ENCODE data around the gene ADCY2. TPM values are rescaled to one million over a fixed set of nuclear protein-coding genes. Genes with fewer than 3 reads are reported as not detected.

The ADCY2 gene
- total RNA-seq, 1 experiment from 2014 or later = 0.34 TPM

DNA sequence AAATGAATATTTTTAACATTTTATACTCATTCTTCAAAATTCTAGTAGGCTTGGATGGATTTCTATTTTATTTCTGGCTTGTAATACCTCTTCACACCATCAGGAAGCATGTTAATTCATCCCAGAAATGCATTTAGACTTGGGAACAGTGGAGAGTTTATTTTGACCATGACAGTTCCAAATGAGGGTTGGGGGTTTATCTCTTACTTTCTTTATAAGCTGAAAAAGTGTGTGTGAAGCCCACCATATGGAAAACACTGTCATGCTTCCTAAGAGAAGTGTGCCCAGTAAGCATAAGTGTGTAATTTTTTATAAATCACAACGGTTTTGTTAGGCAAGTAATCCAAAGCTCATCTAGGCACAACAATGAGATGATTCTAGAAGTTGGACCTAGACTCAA lies 215.6 kb downstream of the ADCY2 start:
- H3K9me3 ChIP-seq (ENCODE audit: low read depth, low read length, poor library complexity, severe bottlenecking) = peaks cover 4% of the 10 kb centered on the region
- H3K36me3 ChIP-seq (ENCODE audit: insufficient read depth, low read length, poor library complexity, severe bottlenecking) = no peaks in the 10 kb centered on the region
- no peak for TF ChIP-seq EZH2 (IDR thresholded peaks at IDR 0.05; ENCODE audit: borderline replicate concordance, low read depth, low read length, poor library complexity, severe bottlenecking)
- TF ChIP-seq, protein P1, sequence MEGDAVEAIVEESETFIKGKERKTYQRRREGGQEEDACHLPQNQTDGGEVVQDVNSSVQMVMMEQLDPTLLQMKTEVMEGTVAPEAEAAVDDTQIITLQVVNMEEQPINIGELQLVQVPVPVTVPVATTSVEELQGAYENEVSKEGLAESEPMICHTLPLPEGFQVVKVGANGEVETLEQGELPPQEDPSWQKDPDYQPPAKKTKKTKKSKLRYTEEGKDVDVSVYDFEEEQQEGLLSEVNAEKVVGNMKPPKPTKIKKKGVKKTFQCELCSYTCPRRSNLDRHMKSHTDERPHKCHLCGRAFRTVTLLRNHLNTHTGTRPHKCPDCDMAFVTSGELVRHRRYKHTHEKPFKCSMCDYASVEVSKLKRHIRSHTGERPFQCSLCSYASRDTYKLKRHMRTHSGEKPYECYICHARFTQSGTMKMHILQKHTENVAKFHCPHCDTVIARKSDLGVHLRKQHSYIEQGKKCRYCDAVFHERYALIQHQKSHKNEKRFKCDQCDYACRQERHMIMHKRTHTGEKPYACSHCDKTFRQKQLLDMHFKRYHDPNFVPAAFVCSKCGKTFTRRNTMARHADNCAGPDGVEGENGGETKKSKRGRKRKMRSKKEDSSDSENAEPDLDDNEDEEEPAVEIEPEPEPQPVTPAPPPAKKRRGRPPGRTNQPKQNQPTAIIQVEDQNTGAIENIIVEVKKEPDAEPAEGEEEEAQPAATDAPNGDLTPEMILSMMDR (conservative IDR thresholded peaks at IDR 0.05; ENCODE audit: low read depth, low read length) = no peak
- BruUV-seq (replicated peaks) = no TSS peak
- no peaks in the 10 kb centered on the region for H3K27me3 ChIP-seq (replicated peaks; ENCODE audit: insufficient read depth, low read depth, low read length, poor library complexity)
- no peak overlapping the region for H3K4me3 ChIP-seq (ENCODE audit: low read depth, low read length, poor library complexity, severe bottlenecking)
- no peak for DNase-seq (ENCODE audit: low spot score)
- H3K4me1 ChIP-seq (ENCODE audit: insufficient read depth, low read length, poor library complexity, severe bottlenecking) = no peaks in the 10 kb centered on the region
- H3K27ac ChIP-seq (ENCODE audit: low read depth, low read length, poor library complexity, severe bottlenecking) = no peak overlapping the region
- ChIA-PET POLR2A (ENCODE audit: low non-redundant PET) (no interaction called here), CTCF (no interaction called here)
- intact Hi-C loops (cut with micrococcal nuclease; ENCODE audit: unreplicated experiment) = no loop called here

DNA sequence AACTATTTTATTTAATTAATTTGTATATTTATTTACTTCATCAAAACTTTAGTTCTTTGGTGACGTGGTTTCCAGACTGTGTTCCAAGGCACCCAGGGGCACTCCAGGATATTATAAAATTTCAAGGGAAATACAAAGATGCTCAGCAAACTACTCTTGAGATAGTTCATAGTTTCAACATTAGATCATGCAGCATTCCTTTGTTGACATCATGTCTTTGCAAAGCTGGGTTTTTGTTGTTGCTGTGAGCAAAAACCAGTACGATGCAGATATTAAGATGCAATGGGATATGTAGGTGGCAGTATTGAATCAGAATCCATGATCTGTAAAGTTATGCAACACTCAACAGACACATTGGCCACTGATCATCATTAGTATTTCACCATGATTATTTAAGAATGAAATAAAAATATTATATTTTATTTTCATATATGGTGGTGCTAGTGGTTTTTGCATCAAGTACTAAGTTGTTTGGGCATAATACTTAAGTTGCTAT lies 219.7 kb downstream of the ADCY2 start:
- DNase-seq (ENCODE audit: low spot score) = no peak
- TF ChIP-seq, protein P1 (conservative IDR thresholded peaks at IDR 0.05; ENCODE audit: low read depth, low read length) = no peak
- TF ChIP-seq EZH2 (IDR thresholded peaks at IDR 0.05; ENCODE audit: borderline replicate concordance, low read depth, low read length, poor library complexity, severe bottlenecking) = no peak
- Histone ChIP-seq H3K4me1 (ENCODE audit: insufficient read depth, low read length, poor library complexity, severe bottlenecking) (no peaks in the 10 kb centered on the region), H3K36me3 (ENCODE audit: insufficient read depth, low read length, poor library complexity, severe bottlenecking) (no peaks in the 10 kb centered on the region), H3K4me3 (ENCODE audit: low read depth, low read length, poor library complexity, severe bottlenecking) (no peak overlapping the region), H3K27me3 (replicated peaks; ENCODE audit: insufficient read depth, low read depth, low read length, poor library complexity) (no peaks in the 10 kb centered on the region), H3K27ac (ENCODE audit: low read depth, low read length, poor library complexity, severe bottlenecking) (no peak overlapping the region), H3K9me3 (ENCODE audit: low read depth, low read length, poor library complexity, severe bottlenecking) (peaks cover 4% of the 10 kb centered on the region)
- CTCF ChIA-PET = no interaction called here
- intact Hi-C loops (cut with micrococcal nuclease; ENCODE audit: unreplicated experiment) = no loop called here
- POLR2A ChIA-PET (ENCODE audit: low non-redundant PET) = no interaction called here
- no TSS peak for BruUV-seq (replicated peaks)

DNA sequence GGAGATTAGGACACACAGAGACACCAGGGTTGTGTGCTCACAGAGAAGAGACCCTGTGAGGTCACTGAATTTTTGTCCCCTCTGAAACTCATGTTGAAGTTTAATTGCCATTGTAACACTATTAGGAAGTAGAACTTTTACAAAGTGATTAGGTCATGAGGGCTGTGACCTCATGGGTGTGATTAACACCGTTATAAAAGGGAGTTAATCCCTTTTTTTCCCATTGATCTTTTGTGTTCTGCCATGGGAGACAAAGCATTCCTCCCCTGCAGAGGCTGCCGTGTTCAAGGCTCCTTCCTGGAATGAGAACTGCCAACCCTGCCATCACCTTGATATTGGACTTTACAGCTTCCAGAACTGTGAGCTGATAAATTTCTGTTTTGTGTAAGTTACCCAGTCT lies 221.0 kb downstream of the ADCY2 start:
- POLR2A ChIA-PET (ENCODE audit: low non-redundant PET) = no interaction called here
- H3K27ac ChIP-seq (ENCODE audit: low read depth, low read length, poor library complexity, severe bottlenecking) = no peak overlapping the region
- no peak for TF ChIP-seq EZH2 (IDR thresholded peaks at IDR 0.05; ENCODE audit: borderline replicate concordance, low read depth, low read length, poor library complexity, severe bottlenecking)
- TF ChIP-seq, protein P1 (conservative IDR thresholded peaks at IDR 0.05; ENCODE audit: low read depth, low read length) = no peak
- CTCF ChIA-PET = no interaction called here
- H3K4me1 ChIP-seq (ENCODE audit: insufficient read depth, low read length, poor library complexity, severe bottlenecking) = no peaks in the 10 kb centered on the region
- no TSS peak for BruUV-seq (replicated peaks)
- no peak for DNase-seq (ENCODE audit: low spot score)
- intact Hi-C loops (cut with micrococcal nuclease; ENCODE audit: unreplicated experiment) = no loop called here
- H3K9me3 ChIP-seq (ENCODE audit: low read depth, low read length, poor library complexity, severe bottlenecking) = peaks cover 4% of the 10 kb centered on the region
- no peaks in the 10 kb centered on the region for H3K27me3 ChIP-seq (replicated peaks; ENCODE audit: insufficient read depth, low read depth, low read length, poor library complexity)
- no peak overlapping the region for H3K4me3 ChIP-seq (ENCODE audit: low read depth, low read length, poor library complexity, severe bottlenecking)
- no peaks in the 10 kb centered on the region for H3K36me3 ChIP-seq (ENCODE audit: insufficient read depth, low read length, poor library complexity, severe bottlenecking)
